CD14-positive monocyte (primary cell): Measurements from ENCODE around the gene PROS1. TPM values are rescaled to one million over a fixed set of nuclear protein-coding genes. Genes with fewer than 3 reads are reported as not detected.

ENCODE experiments used
- DNase-seq, 3 donors: peaks; one replicate each; pipeline ENCODE4 v3.0.0-alpha.2; 2011 to 2022
- H2AFZ ChIP-seq: 2 replicates; pipeline ENCODE4 v1.6.0; 2012; ENCODE audit warnings: mild to moderate bottlenecking, low read depth, low read length, inconsistent platforms; ENCODE audit not compliant: insufficient read depth, poor library complexity, severe bottlenecking
- H3K27ac ChIP-seq, 2 donors: 1 replicate in 1 of 2; 2 replicates in 1 of 2; pipeline ENCODE4 v1.5.1; 2012 to 2013; ENCODE audit warnings: low read length in 2 of 2, control low read depth in 1 of 2, inconsistent platforms in 1 of 2, low read depth in 1 of 2, mild to moderate bottlenecking in 1 of 2
- H3K27me3 ChIP-seq, 2 donors: one replicate each; pipeline versions ENCODE4 v1.6.0 to v1.6.1; 2011 to 2013; ENCODE audit warnings: low read length in 2 of 2; ENCODE audit not compliant: control insufficient read depth in 2 of 2, insufficient read depth in 2 of 2
- H3K36me3 ChIP-seq, 2 donors: replicated peaks in 1 of 2; 1 replicate in 1 of 2; 2 replicates in 1 of 2; pipeline versions ENCODE4 v1.5.1 to v1.6.1; 2012 to 2013; ENCODE audit warnings: low read length in 2 of 2, control low read depth in 1 of 2, inconsistent platforms in 1 of 2, mild to moderate bottlenecking in 1 of 2; ENCODE audit not compliant: insufficient read depth in 2 of 2, control insufficient read depth in 1 of 2
- H3K4me1 ChIP-seq, 2 donors: 1 replicate in 1 of 2; 2 replicates in 1 of 2; pipeline versions ENCODE4 v1.5.1 to v1.6.1; 2012 to 2013; ENCODE audit warnings: low read length in 2 of 2, control low read depth in 1 of 2, inconsistent platforms in 1 of 2, mild to moderate bottlenecking in 1 of 2, moderate library complexity in 1 of 2; ENCODE audit not compliant: insufficient read depth in 2 of 2, control insufficient read depth in 1 of 2
- H3K4me2 ChIP-seq: replicated peaks from 2 replicates; pipeline ENCODE3; 2012; ENCODE audit warnings: low read length, moderate library complexity, mild to moderate bottlenecking; ENCODE audit not compliant: poor library complexity, severe bottlenecking; ENCODE audit errors: extremely low read depth
- H3K4me3 ChIP-seq, 3 experiments: fragments of 200-600 bp in 1 of 3; sonication (generic) in 1 of 3; replicated peaks in 1 of 3; 1 replicate in 2 of 3; 2 replicates in 1 of 3; pipeline ENCODE4 v1.5.1; 2011 to 2013; ENCODE audit warnings: low read length in 3 of 3, mild to moderate bottlenecking in 3 of 3, control low read depth in 2 of 3, low read depth in 2 of 3, inconsistent platforms in 1 of 3, moderate library complexity in 1 of 3
- H3K79me2 ChIP-seq: 2 replicates; pipeline ENCODE4 v1.6.0; 2012; ENCODE audit warnings: mild to moderate bottlenecking, control low read depth, inconsistent platforms, low read length, moderate library complexity; ENCODE audit not compliant: insufficient read depth
- H3K9ac ChIP-seq: 2 replicates; pipeline ENCODE4 v1.6.0; 2017; ENCODE audit warnings: low read length, mild to moderate bottlenecking; ENCODE audit not compliant: insufficient read depth, poor library complexity, severe bottlenecking
- H3K9me3 ChIP-seq, 2 donors: replicated peaks in 1 of 2; 1 replicate in 1 of 2; 2 replicates in 1 of 2; pipeline versions ENCODE4 v1.5.1 to v1.6.1; 2012 to 2013; ENCODE audit warnings: low read length in 2 of 2, control low read depth in 1 of 2; ENCODE audit not compliant: control insufficient read depth in 1 of 2, insufficient read depth in 1 of 2
- H4K20me1 ChIP-seq: 2 replicates; pipeline ENCODE4 v1.6.0; 2012; ENCODE audit warnings: mild to moderate bottlenecking, low read length, control low read depth, moderate library complexity; ENCODE audit not compliant: insufficient read depth
- H3K27ac Mint-ChIP-seq, 7 donors: one replicate each; pipeline ENCODE4 v1.8.0; 2020; ENCODE audit warnings: mild to moderate bottlenecking in 7 of 7, mixed read lengths in 7 of 7, moderate library complexity in 6 of 7, inconsistent platforms in 2 of 7
- H3K27me3 Mint-ChIP-seq, 3 donors: one replicate each; pipeline ENCODE4 v1.8.0; 2021 to 2022; ENCODE audit warnings: low read depth in 3 of 3, mild to moderate bottlenecking in 3 of 3, mixed read lengths in 3 of 3, moderate library complexity in 3 of 3, inconsistent platforms in 1 of 3
- H3K36me3 Mint-ChIP-seq, 2 donors: one replicate each; pipeline ENCODE4 v1.8.0; 2020; ENCODE audit warnings: mixed read lengths in 2 of 2, inconsistent platforms in 1 of 2, mild to moderate bottlenecking in 1 of 2
- H3K4me1 Mint-ChIP-seq: one replicate; pipeline ENCODE4 v1.8.0; 2020; ENCODE audit warnings: mild to moderate bottlenecking, mixed read lengths
- H3K4me3 Mint-ChIP-seq, 2 donors: one replicate each; pipeline ENCODE4 v1.8.0; 2020; ENCODE audit warnings: mild to moderate bottlenecking in 2 of 2, mixed read lengths in 2 of 2, moderate library complexity in 1 of 2
- H3K9me3 Mint-ChIP-seq, 7 donors: one replicate each; pipeline ENCODE4 v1.8.0; 2020 to 2022; ENCODE audit warnings: mixed read lengths in 7 of 7, mild to moderate bottlenecking in 6 of 7, moderate library complexity in 6 of 7, inconsistent platforms in 2 of 7
- CTCF ChIP-seq: fragments of 200-600 bp; IDR thresholded peaks from one replicate; pipeline ENCODE4 v1.8.0; 2022; ENCODE audit warnings: antibody characterized with exemption, mild to moderate bottlenecking
- WGBS: methylation state at CpG from one replicate; pipeline ENCODE4 v1.1.5; 2013; ENCODE audit warnings: missing lambda C conversion rate; ENCODE audit not compliant: insufficient coverage; 5-methylcytosine and 5-hydroxymethylcytosine counted together
- intact Hi-C, 2 donors: fragments of 100-400 bp; cut with micrococcal nuclease; formaldehyde crosslinking; loops; one replicate each; pipeline versions ENCODE4 v1.15.0 to v1.15.1; 2023
- polyA plus RNA-seq, 3 donors: library from polyadenylated mRNA; depleted of rRNA in 1 of 3; unstranded in 2 of 3; stranded (reverse) in 1 of 3; fragments of 300-500 nt in 2 of 3; fragments of >200 nt in 1 of 3; fragmentation: Illumina TruSeq in 2 of 3; gene quantifications; 1 replicate in 2 of 3; 2 replicates in 1 of 3; pipeline ENCODE4 v1.2.3, GENCODE V29; 2012 to 2021

The PROS1 gene
- polyA plus RNA-seq, 3 donors: 0.21 to 0.85 (median 0.58) TPM

- no peaks in the 10 kb centered on the region for H3K4me1 ChIP-seq
- H3K4me3 ChIP-seq: no peak overlapping the region
- no peak overlapping the region for H3K27ac Mint-ChIP-seq
- no peaks in the 10 kb centered on the region for H3K27me3 ChIP-seq
- no peak overlapping the region for H3K9ac ChIP-seq
- intact Hi-C loops: no loop called here
- DNase-seq: no peak
- no peak overlapping the region for H3K4me2 ChIP-seq
- H3K36me3 Mint-ChIP-seq: no peaks in the 10 kb centered on the region
- H3K27ac ChIP-seq: no peak overlapping the region
- no peaks in the 10 kb centered on the region for H3K4me1 Mint-ChIP-seq
- H3K9me3 Mint-ChIP-seq: peaks cover 0 to 6% (median 0%) of the 10 kb centered on the region in 7 donors
- H4K20me1 ChIP-seq: no peaks in the 10 kb centered on the region
- H3K4me3 Mint-ChIP-seq: no peak overlapping the region
- no peaks in the 10 kb centered on the region for H3K27me3 Mint-ChIP-seq
- no peak for TF ChIP-seq CTCF
- no peaks in the 10 kb centered on the region for H3K36me3 ChIP-seq
- WGBS: 93% methylated on average over 4 of the region's 5 CpGs
- no peak overlapping the region for H2AFZ ChIP-seq
- no peaks in the 10 kb centered on the region for H3K9me3 ChIP-seq
- H3K79me2 ChIP-seq: no peaks in the 10 kb centered on the region
These were observed 42.0 kb downstream of the PROS1 start for GRCh38 chr3:93931597-93932229.

GRCh38 chr3:93930041-93930440 lies 43.7 kb downstream of the PROS1 start:
- Histone ChIP-seq H3K4me1 (no peaks in the 10 kb centered on the region), H3K4me3 (no peak overlapping the region), H3K27me3 (no peaks in the 10 kb centered on the region), H3K36me3 (no peaks in the 10 kb centered on the region), H3K9ac (no peak overlapping the region), H4K20me1 (no peaks in the 10 kb centered on the region), H3K79me2 (no peaks in the 10 kb centered on the region), H3K4me2 (no peak overlapping the region), H3K9me3 (no peaks in the 10 kb centered on the region), H2AFZ (no peak overlapping the region), H3K27ac (no peak overlapping the region)
- Mint-ChIP-seq H3K27me3 (no peaks in the 10 kb centered on the region), H3K27ac (no peak overlapping the region), H3K9me3 (peaks cover 0 to 6% (median 3%) of the 10 kb centered on the region in 7 donors), H3K4me3 (no peak overlapping the region), H3K36me3 (no peaks in the 10 kb centered on the region), H3K4me1 (no peaks in the 10 kb centered on the region)
- no peak for TF ChIP-seq CTCF
- DNase-seq: no peak
- intact Hi-C loops: no loop called here
- no CpG with 5 or more reads among the region's 3 CpGs for WGBS
